Left lung (tissue), 10 donors: Measurements from ENCODE around the gene RBMS3. TPM values are rescaled to one million over a fixed set of nuclear protein-coding genes. Genes with fewer than 3 reads are reported as not detected.

Experiments used
- ATAC-seq: fragments of 200-7000 bp; cut with Tn5 transposase; one replicate; pipeline ENCODE4 v1.9.1; 2020; ENCODE audit warnings: moderate library complexity
- DNase-seq, 4 donors: peaks; one replicate each; pipeline ENCODE4 v3.0.0-alpha.2; 2013 to 2020
- H3K27ac ChIP-seq, 2 donors: fragments of 200-600 bp; sonication (generic) in 1 of 2; one replicate each; pipeline versions ENCODE4 v1.5.0 to v1.8.0; 2020 to 2021
- H3K27me3 ChIP-seq, 2 donors: fragments of 200-600 bp; sonication (generic) in 1 of 2; one replicate each; pipeline versions ENCODE4 v1.5.0 to v1.8.0; 2020 to 2021
- H3K36me3 ChIP-seq, 2 donors: fragments of 200-600 bp; sonication (generic) in 1 of 2; one replicate each; pipeline versions ENCODE4 v1.5.0 to v1.8.0; 2020 to 2021
- H3K4me1 ChIP-seq, 2 donors: fragments of 200-600 bp; one replicate each; pipeline ENCODE4 v1.8.0; 2021
- H3K4me3 ChIP-seq, 2 donors: fragments of 200-600 bp; sonication (generic) in 1 of 2; one replicate each; pipeline versions ENCODE4 v1.5.0 to v1.8.0; 2020 to 2021; ENCODE audit warnings: mild to moderate bottlenecking in 1 of 2
- H3K9me3 ChIP-seq, 2 donors: fragments of 200-600 bp; sonication (generic) in 1 of 2; one replicate each; pipeline versions ENCODE4 v1.5.0 to v1.8.0; 2020 to 2021
- intact Hi-C, 2 donors: fragments of 100-400 bp; cut with DNase I; formaldehyde crosslinking; loops; one replicate each; pipeline versions ENCODE4 v1.11.2 to v1.14.2; 2022
- polyA plus RNA-seq, 6 donors: library from polyadenylated mRNA; unstranded; fragments of 120-200 nt; gene quantifications; one replicate each; pipeline ENCODE4 v1.2.1, GENCODE V29; 2013; ENCODE audit not compliant: insufficient read length in 6 of 6
- total RNA-seq, 2 donors: library from RNA; stranded (reverse); fragmentation: NEBNext Ultra II Directional; extraction: Animal tissue kit (Norgen Biotek cat#: 25700); gene quantifications; one replicate each; pipeline ENCODE4 v1.2.1, GENCODE V29; 2021
- TF ChIP-seq, protein P1 (sequence below), 2 donors: fragments of 200-600 bp; sonication (generic) in 1 of 2; IDR thresholded peaks; one replicate each; pipeline versions ENCODE4 v1.5.0 to v1.8.0; 2021; ENCODE audit warnings: antibody characterized with exemption in 2 of 2
- donor health status: DM: no; HTN: yes; CAD: no.
- donor health status: DM: no; HTN: no; CAD: no.

RBMS3 gene
- total and polyA plus RNA-seq, 8 donors = 27.1 to 51.6 (median 37.6) TPM

GRCh38 chr3:29249829-29250345 is 31.0 kb upstream of the RBMS3 start:
- H3K27ac ChIP-seq = no peak overlapping the region
- ATAC-seq (no peak), DNase-seq (no peak)
- TF ChIP-seq, protein P1, sequence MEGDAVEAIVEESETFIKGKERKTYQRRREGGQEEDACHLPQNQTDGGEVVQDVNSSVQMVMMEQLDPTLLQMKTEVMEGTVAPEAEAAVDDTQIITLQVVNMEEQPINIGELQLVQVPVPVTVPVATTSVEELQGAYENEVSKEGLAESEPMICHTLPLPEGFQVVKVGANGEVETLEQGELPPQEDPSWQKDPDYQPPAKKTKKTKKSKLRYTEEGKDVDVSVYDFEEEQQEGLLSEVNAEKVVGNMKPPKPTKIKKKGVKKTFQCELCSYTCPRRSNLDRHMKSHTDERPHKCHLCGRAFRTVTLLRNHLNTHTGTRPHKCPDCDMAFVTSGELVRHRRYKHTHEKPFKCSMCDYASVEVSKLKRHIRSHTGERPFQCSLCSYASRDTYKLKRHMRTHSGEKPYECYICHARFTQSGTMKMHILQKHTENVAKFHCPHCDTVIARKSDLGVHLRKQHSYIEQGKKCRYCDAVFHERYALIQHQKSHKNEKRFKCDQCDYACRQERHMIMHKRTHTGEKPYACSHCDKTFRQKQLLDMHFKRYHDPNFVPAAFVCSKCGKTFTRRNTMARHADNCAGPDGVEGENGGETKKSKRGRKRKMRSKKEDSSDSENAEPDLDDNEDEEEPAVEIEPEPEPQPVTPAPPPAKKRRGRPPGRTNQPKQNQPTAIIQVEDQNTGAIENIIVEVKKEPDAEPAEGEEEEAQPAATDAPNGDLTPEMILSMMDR (IDR thresholded peaks at IDR 0.05) = no peak
- intact Hi-C loops = no loop called here
- H3K4me1 ChIP-seq = no peaks in the 10 kb centered on the region
- no peaks in the 10 kb centered on the region for H3K27me3 ChIP-seq
- H3K36me3 ChIP-seq = no peaks in the 10 kb centered on the region
- no peaks in the 10 kb centered on the region for H3K9me3 ChIP-seq
- no peak overlapping the region for H3K4me3 ChIP-seq

GRCh38 chr3:29255854-29256696 is 24.8 kb upstream of the RBMS3 start:
- no peak for DNase-seq
- H3K4me3 ChIP-seq = no peak overlapping the region
- intact Hi-C loops = no loop called here
- H3K36me3 ChIP-seq = no peaks in the 10 kb centered on the region
- TF ChIP-seq, protein P1 (IDR thresholded peaks at IDR 0.05) = no peak
- H3K4me1 ChIP-seq = no peaks in the 10 kb centered on the region
- ATAC-seq = no peak
- H3K9me3 ChIP-seq = no peaks in the 10 kb centered on the region
- H3K27ac ChIP-seq = no peak overlapping the region
- H3K27me3 ChIP-seq = no peaks in the 10 kb centered on the region

GRCh38 chr3:29258161-29258560 is 22.7 kb upstream of the RBMS3 start:
- Histone ChIP-seq H3K9me3 (no peaks in the 10 kb centered on the region), H3K36me3 (no peaks in the 10 kb centered on the region), H3K4me1 (no peaks in the 10 kb centered on the region), H3K27ac (no peak overlapping the region), H3K27me3 (no peaks in the 10 kb centered on the region), H3K4me3 (no peak overlapping the region)
- intact Hi-C loops = no loop called here
- TF ChIP-seq, protein P1 (IDR thresholded peaks at IDR 0.05) = no peak
- DNase-seq (no peak), ATAC-seq (no peak)

- no peaks in the 10 kb centered on the region for H3K4me1 ChIP-seq
- no peak overlapping the region for H3K4me3 ChIP-seq
- intact Hi-C loops = no loop called here
- no peak overlapping the region for H3K27ac ChIP-seq
- ATAC-seq (no peak), DNase-seq (no peak)
- no peaks in the 10 kb centered on the region for H3K9me3 ChIP-seq
- H3K36me3 ChIP-seq = no peaks in the 10 kb centered on the region
- H3K27me3 ChIP-seq = no peaks in the 10 kb centered on the region
- TF ChIP-seq, protein P1 (IDR thresholded peaks at IDR 0.05) = no peak
Measured at GRCh38 chr3:29261119-29261518, 19.8 kb upstream of the RBMS3 start.

DNA sequence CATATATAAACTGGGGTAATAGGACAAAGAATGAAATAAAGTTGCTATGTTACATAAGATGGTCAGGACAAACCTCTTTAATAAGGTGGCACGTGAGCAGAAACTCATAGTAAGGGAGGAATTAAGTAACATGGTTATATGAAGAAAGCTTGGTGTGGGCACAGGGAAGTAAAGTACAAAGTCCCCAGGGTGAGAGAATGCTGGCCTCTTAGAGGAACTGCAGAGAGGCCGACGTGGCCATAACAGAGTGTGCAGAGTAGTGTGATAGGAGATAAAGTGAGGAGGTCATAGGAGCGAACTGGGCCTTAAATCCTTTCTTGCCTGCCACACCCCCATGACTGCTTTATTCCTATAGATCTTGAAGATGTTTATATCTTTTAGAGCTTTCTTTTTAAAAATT is 17.4 kb upstream of the RBMS3 start:
- Histone ChIP-seq H3K4me1 (no peaks in the 10 kb centered on the region), H3K27me3 (no peaks in the 10 kb centered on the region), H3K36me3 (no peaks in the 10 kb centered on the region), H3K27ac (no peak overlapping the region), H3K9me3 (no peaks in the 10 kb centered on the region), H3K4me3 (no peak overlapping the region)
- DNase-seq (no peak), ATAC-seq (no peak)
- TF ChIP-seq, protein P1 (IDR thresholded peaks at IDR 0.05) = no peak
- intact Hi-C loops = no loop called here
